OCI-LY3 (cell line): ENCODE measurements around the gene STK39.

ENCODE experiments used
- EZH2phosphoT487 ChIP-seq: fragments of 200-600 bp; shearing (Covaris generic); IDR thresholded peaks from 2 replicates; pipeline ENCODE4 v1.6.1; 2018; ENCODE audit warnings: antibody characterized with exemption, mixed run types, low read depth
- TF ChIP-seq, protein P1 (sequence below): fragments of 200-600, 300-600 bp; sonication (generic); IDR thresholded peaks from 2 replicates; pipeline ENCODE4 v1.5.1; 2014; ENCODE audit warnings: antibody characterized with exemption, low read length, low read depth

DNA sequence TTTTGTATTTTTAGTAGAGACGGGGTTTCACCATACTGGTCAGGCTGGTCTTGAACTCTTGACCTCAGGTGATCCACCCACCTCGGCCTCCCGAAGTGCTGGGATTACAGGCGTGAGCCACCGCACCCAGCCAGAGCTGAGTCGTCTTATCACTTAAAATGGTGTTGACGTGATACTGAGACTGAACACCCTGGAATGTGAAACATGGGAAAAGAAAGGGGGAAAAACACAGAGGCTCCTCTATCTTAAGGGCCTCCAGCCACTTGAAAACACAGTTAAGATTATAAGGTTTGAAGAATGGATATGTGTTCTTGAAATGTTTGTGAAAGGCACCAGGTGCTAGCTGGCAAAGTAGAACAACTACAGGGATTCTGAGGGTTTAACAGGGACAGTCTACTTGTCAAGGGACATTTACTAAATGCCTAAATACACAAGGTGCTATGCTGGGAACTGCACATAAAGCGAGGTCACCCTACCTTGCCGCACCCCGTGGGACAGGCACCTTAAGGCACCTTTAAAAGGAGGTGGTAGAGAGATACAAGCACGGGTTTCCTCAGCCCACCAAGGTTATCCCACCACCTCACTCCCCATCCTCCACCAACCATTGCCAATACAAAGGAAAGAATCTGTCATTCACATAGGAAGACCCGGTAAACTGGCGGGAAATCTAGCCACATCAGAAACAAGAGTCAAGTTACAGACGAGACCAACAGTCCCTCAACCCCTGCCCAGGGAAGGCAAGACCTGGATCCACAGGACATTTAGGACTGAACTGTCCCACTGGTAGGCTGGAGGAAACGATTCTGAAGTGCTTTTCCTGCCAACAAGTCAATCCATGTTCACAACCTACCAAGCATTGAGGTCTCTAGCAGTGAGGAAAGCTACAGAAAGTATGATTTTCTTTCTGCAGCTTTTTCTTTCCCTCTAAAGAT lies 43.4 kb downstream of the STK39 start:
- TF ChIP-seq, protein P1, sequence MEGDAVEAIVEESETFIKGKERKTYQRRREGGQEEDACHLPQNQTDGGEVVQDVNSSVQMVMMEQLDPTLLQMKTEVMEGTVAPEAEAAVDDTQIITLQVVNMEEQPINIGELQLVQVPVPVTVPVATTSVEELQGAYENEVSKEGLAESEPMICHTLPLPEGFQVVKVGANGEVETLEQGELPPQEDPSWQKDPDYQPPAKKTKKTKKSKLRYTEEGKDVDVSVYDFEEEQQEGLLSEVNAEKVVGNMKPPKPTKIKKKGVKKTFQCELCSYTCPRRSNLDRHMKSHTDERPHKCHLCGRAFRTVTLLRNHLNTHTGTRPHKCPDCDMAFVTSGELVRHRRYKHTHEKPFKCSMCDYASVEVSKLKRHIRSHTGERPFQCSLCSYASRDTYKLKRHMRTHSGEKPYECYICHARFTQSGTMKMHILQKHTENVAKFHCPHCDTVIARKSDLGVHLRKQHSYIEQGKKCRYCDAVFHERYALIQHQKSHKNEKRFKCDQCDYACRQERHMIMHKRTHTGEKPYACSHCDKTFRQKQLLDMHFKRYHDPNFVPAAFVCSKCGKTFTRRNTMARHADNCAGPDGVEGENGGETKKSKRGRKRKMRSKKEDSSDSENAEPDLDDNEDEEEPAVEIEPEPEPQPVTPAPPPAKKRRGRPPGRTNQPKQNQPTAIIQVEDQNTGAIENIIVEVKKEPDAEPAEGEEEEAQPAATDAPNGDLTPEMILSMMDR = no peak
- TF ChIP-seq EZH2phosphoT487 = no peak
